Measurements from ENCODE around the gene CHRM5.

DNA sequence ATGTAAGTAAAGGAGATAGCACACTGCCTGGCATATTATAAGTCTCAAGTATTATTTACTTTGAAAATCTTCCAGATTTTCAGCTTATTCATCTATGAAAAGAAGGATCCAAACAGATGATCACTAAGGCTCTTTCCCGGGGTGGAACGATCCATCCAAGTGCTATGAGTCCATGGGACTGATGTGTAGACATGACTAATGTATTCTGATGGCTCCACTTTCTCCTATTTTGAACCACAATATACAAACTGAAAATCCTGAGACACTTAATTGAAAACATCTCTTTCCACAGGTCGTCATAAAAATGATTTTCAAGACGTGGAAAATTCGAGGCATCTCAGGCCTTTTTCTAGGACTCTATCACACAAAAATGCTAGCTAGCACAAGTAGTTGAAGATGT is 33.4 kb upstream of the CHRM5 start:
- no peak for TF ChIP-seq EP300 (IDR thresholded peaks at IDR 0.05)
- TF ChIP-seq, protein P1, sequence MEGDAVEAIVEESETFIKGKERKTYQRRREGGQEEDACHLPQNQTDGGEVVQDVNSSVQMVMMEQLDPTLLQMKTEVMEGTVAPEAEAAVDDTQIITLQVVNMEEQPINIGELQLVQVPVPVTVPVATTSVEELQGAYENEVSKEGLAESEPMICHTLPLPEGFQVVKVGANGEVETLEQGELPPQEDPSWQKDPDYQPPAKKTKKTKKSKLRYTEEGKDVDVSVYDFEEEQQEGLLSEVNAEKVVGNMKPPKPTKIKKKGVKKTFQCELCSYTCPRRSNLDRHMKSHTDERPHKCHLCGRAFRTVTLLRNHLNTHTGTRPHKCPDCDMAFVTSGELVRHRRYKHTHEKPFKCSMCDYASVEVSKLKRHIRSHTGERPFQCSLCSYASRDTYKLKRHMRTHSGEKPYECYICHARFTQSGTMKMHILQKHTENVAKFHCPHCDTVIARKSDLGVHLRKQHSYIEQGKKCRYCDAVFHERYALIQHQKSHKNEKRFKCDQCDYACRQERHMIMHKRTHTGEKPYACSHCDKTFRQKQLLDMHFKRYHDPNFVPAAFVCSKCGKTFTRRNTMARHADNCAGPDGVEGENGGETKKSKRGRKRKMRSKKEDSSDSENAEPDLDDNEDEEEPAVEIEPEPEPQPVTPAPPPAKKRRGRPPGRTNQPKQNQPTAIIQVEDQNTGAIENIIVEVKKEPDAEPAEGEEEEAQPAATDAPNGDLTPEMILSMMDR (IDR thresholded peaks at IDR 0.05), result no peak
